GM23338 (cell line): Measurements from ENCODE around the gene MCRIP1.
"Not testable (repeated sequence)": the region's sequence is repeated elsewhere in the genome, so short reads cannot be mapped to it uniquely, and the experiment has no call there.

Experiments used
- EZH2 ChIP-seq: fragments of 200-600 bp; sonication (generic); IDR thresholded peaks from one replicate; pipeline ENCODE4 v1.8.0; 2017; ENCODE audit warnings: antibody characterized with exemption, mild to moderate bottlenecking, low read depth; ENCODE audit not compliant: unreplicated experiment
- EZH2phosphoT487 ChIP-seq: fragments of 200-600 bp; sonication (generic); IDR thresholded peaks from one replicate; pipeline ENCODE4 v1.8.1; 2018; ENCODE audit warnings: antibody characterized with exemption; ENCODE audit not compliant: unreplicated experiment
- JUNB ChIP-seq: IDR thresholded peaks from one replicate; pipeline ENCODE4 v1.6.1; 2016; ENCODE audit warnings: antibody characterized with exemption; ENCODE audit not compliant: unreplicated experiment
- POLR2AphosphoS5 ChIP-seq: IDR thresholded peaks from 2 replicates; pipeline ENCODE4 v1.6.1; 2016; ENCODE audit warnings: antibody characterized with exemption, low read depth
- ZNF331 ChIP-seq: fragments of 250-450 bp; sonication (Bioruptor Pico); IDR thresholded peaks from 2 replicates; pipeline ENCODE4 v1.5.0; 2020; ENCODE audit warnings: low read depth, mild to moderate bottlenecking, moderate library complexity
- TF ChIP-seq, protein P1 (sequence below), 2 experiments: fragments of 200-600 bp in 1 of 2; sonication (generic) in 1 of 2; conservative IDR thresholded peaks; 2 replicates each; pipeline versions ENCODE4 v1.5.1 to v1.6.1; 2016 to 2017; ENCODE audit warnings: antibody characterized with exemption in 2 of 2, low read depth in 2 of 2, mild to moderate bottlenecking in 2 of 2, moderate library complexity in 1 of 2

DNA sequence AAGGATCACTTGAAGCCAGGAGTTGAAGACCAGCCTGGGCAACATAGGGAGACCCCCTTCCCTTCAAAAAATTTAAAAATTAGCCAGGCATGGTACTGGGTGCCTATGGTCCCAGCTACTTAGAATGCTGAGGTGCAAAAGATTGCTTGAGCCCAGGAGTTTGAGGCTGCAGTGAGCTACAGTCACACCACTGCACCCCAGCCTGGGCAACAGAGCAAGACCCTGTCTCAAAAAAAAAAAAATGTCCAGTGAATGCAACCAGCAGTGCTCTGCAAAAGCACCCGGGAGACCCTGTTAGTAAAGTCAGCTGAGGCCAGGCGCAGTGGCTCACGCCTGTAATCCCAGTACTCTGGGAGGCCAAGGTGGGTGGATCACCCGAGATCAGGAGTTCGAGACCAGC is 7.0 kb upstream of the MCRIP1 start:
- TF ChIP-seq, protein P1, sequence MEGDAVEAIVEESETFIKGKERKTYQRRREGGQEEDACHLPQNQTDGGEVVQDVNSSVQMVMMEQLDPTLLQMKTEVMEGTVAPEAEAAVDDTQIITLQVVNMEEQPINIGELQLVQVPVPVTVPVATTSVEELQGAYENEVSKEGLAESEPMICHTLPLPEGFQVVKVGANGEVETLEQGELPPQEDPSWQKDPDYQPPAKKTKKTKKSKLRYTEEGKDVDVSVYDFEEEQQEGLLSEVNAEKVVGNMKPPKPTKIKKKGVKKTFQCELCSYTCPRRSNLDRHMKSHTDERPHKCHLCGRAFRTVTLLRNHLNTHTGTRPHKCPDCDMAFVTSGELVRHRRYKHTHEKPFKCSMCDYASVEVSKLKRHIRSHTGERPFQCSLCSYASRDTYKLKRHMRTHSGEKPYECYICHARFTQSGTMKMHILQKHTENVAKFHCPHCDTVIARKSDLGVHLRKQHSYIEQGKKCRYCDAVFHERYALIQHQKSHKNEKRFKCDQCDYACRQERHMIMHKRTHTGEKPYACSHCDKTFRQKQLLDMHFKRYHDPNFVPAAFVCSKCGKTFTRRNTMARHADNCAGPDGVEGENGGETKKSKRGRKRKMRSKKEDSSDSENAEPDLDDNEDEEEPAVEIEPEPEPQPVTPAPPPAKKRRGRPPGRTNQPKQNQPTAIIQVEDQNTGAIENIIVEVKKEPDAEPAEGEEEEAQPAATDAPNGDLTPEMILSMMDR (conservative IDR thresholded peaks at IDR 0.05; ENCODE audit: low read depth in 2 of 2), result not testable (repeated sequence)
- TF ChIP-seq EZH2, POLR2AphosphoS5, JUNB, EZH2phosphoT487, ZNF331: not testable (repeated sequence)
